ENCODE measurements around the gene ANKRD45. TPM values are rescaled to one million over a fixed set of nuclear protein-coding genes. Genes with fewer than 3 reads are reported as not detected.

ANKRD45 gene
- total and polyA plus RNA-seq, 8 donors: 0.15 to 0.19 TPM; not detected in 6

Other genes starting within 250 kb of the ANKRD45 start
- gene PRDX6, start 192.5 kb downstream of the ANKRD45 start, total RNA-seq: 100 to 1,000 TPM in 3 of 5 donors, 10 to 100 TPM in 2; 81.1 to 202 (median 121) TPM
- gene PRDX6, start 192.5 kb downstream of the ANKRD45 start, polyA plus RNA-seq: 100 to 1,000 TPM; 175 to 385 (median 350) TPM
- gene SLC9C2, start 66.8 kb downstream of the ANKRD45 start, total RNA-seq: 1 to 10 TPM in 1 of 5 donors, not detected in 4; 2.6 TPM
- gene SLC9C2, start 66.8 kb downstream of the ANKRD45 start, polyA plus RNA-seq: not detected
- not detected for gene TEX50, start 34.5 kb downstream of the ANKRD45 start, total RNA-seq
- not detected for gene TEX50, start 34.5 kb downstream of the ANKRD45 start, polyA plus RNA-seq
- 10 to 100 TPM in 3 of 5 donors, 1 to 10 TPM in 2; 2.6 to 30.7 (median 10.7) TPM for gene KLHL20, start 45.1 kb upstream of the ANKRD45 start, total RNA-seq
- 10 to 100 TPM in 1 of 3 donors, 1 to 10 TPM in 2; 4.6 to 11.0 (median 8.2) TPM for gene KLHL20, start 45.1 kb upstream of the ANKRD45 start, polyA plus RNA-seq
- 10 to 100 TPM in 4 of 5 donors, 1 to 10 TPM in 1; 3.1 to 36.8 (median 20.3) TPM for gene DARS2, start 154.8 kb upstream of the ANKRD45 start, total RNA-seq
- gene DARS2, start 154.8 kb upstream of the ANKRD45 start, polyA plus RNA-seq: 1 to 10 TPM; 4.8 to 5.4 (median 4.9) TPM
- 10 to 100 TPM in 1 of 5 donors, 1 to 10 TPM in 3, under 1 TPM in 1; 0.45 to 14.1 (median 4.1) TPM for gene CENPL, start 155.0 kb upstream of the ANKRD45 start, total RNA-seq
- 1 to 10 TPM; 2.0 to 4.4 (median 2.6) TPM for gene CENPL, start 155.0 kb upstream of the ANKRD45 start, polyA plus RNA-seq
- gene GAS5, start 198.1 kb upstream of the ANKRD45 start, total RNA-seq: 100 to 1,000 TPM; 256 to 453 (median 353) TPM
- gene GAS5, start 198.1 kb upstream of the ANKRD45 start, polyA plus RNA-seq: 1,000 to 10,000 TPM in 1 of 3 donors, 100 to 1,000 TPM in 2; 712 to 1,014 (median 897) TPM
- 10 to 100 TPM in 4 of 5 donors, under 1 TPM in 1; 0.29 to 62.9 (median 17.2) TPM for gene ZBTB37, start 198.5 kb upstream of the ANKRD45 start, total RNA-seq
- under 1 TPM; 0.37 to 0.61 (median 0.55) TPM for gene ZBTB37, start 198.5 kb upstream of the ANKRD45 start, polyA plus RNA-seq
- gene SERPINC1, start 247.5 kb upstream of the ANKRD45 start, total RNA-seq: under 1 TPM in 2 of 5 donors, not detected in 3; 0.18 to 0.89 TPM
- gene SERPINC1, start 247.5 kb upstream of the ANKRD45 start, polyA plus RNA-seq: under 1 TPM in 1 of 3 donors, not detected in 2; 0.20 TPM